H1 (cell line): Measurements from ENCODE around the gene NRXN3. TPM values are rescaled to one million over a fixed set of nuclear protein-coding genes. Genes with fewer than 3 reads are reported as not detected.

Source experiments
- CTCF ChIA-PET: fragments of 300-600 bp; sonication (Branson Sonifier 250); formaldehyde crosslinking; loops from one replicate; lab custom pipeline; 2021; ENCODE audit not compliant: partially characterized antibody; lab: Charles Lee
- POLR2A ChIA-PET: fragments of 300-600 bp; sonication (Branson Sonifier 250); formaldehyde crosslinking; loops from one replicate; lab custom pipeline; 2021; ENCODE audit warnings: inconsistent platforms; ENCODE audit not compliant: partially characterized antibody; lab: Charles Lee
- DNase-seq, 2 experiments: peaks; one replicate each; pipeline versions ENCODE4 v3.0.0 to v3.0.0-alpha.2; 2010 to 2022; ENCODE audit warnings: low spot score in 2 of 2, low read depth in 1 of 2, mixed read lengths in 1 of 2
- FAIRE-seq: peaks from 2 replicates; lab custom pipeline; 2011; peaks lifted over from hg19 to GRCh38; lab: Jason Lieb, UNC
- H2AFZ ChIP-seq: 2 replicates; pipeline ENCODE4 v1.8.1; 2012; ENCODE audit warnings: low read length, inconsistent platforms
- H2AK5ac ChIP-seq: 2 replicates; pipeline ENCODE4 v1.6.1; 2013; ENCODE audit warnings: low read depth, low read length
- H2BK120ac ChIP-seq: replicated peaks from 2 replicates; pipeline ENCODE3; 2013; ENCODE audit warnings: low read depth, low read length, inconsistent platforms
- H2BK12ac ChIP-seq: 2 replicates; pipeline ENCODE4 v1.6.1; 2013; ENCODE audit warnings: low read depth, low read length
- H2BK15ac ChIP-seq: 2 replicates; pipeline ENCODE4 v1.6.1; 2013; ENCODE audit warnings: low read length
- H2BK20ac ChIP-seq: 2 replicates; pipeline ENCODE4 v1.6.1; 2013; ENCODE audit warnings: low read length
- H2BK5ac ChIP-seq: 2 replicates; pipeline ENCODE4 v1.6.1; 2013; ENCODE audit warnings: low read depth, low read length
- H3K14ac ChIP-seq: 2 replicates; pipeline ENCODE4 v1.6.1; 2013; ENCODE audit warnings: inconsistent platforms; ENCODE audit not compliant: insufficient read length
- H3K18ac ChIP-seq: 2 replicates; pipeline ENCODE4 v1.6.1; 2013; ENCODE audit warnings: low read length; ENCODE audit errors: extremely low read depth
- H3K23ac ChIP-seq: 2 replicates; pipeline ENCODE4 v1.6.1; 2013; ENCODE audit warnings: inconsistent platforms; ENCODE audit not compliant: insufficient read length
- H3K23me2 ChIP-seq: 2 replicates; pipeline ENCODE4 v1.6.1; 2013; ENCODE audit warnings: low read depth, low read length
- H3K27ac ChIP-seq: 2 replicates; pipeline ENCODE4 v1.6.1; 2011; ENCODE audit warnings: low read depth, low read length, inconsistent platforms
- H3K27me3 ChIP-seq, 4 experiments: replicated peaks in 1 of 4; 1 replicate in 1 of 4; 2 replicates in 3 of 4; pipeline versions ENCODE4 v1.6.1 to v1.8.1; 2011 to 2013; ENCODE audit warnings: low read length in 3 of 4, mild to moderate bottlenecking in 3 of 4, inconsistent platforms in 2 of 4, mixed read lengths in 2 of 4, moderate library complexity in 1 of 4; ENCODE audit not compliant: control insufficient read depth in 3 of 4, insufficient read depth in 3 of 4; ENCODE audit errors: extremely low read depth in 1 of 4
- H3K36me3 ChIP-seq, 4 experiments: 2 replicates each; pipeline versions ENCODE4 v1.6.1 to v1.8.1; 2011 to 2013; ENCODE audit warnings: mild to moderate bottlenecking in 4 of 4, low read length in 3 of 4, moderate library complexity in 2 of 4, control low read depth in 1 of 4, inconsistent platforms in 1 of 4; ENCODE audit not compliant: insufficient read depth in 4 of 4, control insufficient read depth in 2 of 4
- H3K4ac ChIP-seq: replicated peaks from 2 replicates; pipeline ENCODE3; 2013; ENCODE audit warnings: low read length, low read depth, mixed read lengths, inconsistent platforms; ENCODE audit not compliant: insufficient read length
- H3K4me1 ChIP-seq, 4 experiments: replicated peaks in 1 of 4; 1 replicate in 1 of 4; 2 replicates in 3 of 4; pipeline versions ENCODE4 v1.6.1 to v1.8.1; 2011 to 2013; ENCODE audit warnings: low read length in 3 of 4, inconsistent platforms in 2 of 4, mixed read lengths in 1 of 4; ENCODE audit not compliant: insufficient read depth in 4 of 4, control insufficient read depth in 3 of 4
- H3K4me2 ChIP-seq, 2 experiments: 2 replicates each; pipeline versions ENCODE4 v1.6.1 to v1.8.1; 2011 to 2013; ENCODE audit warnings: low read depth in 2 of 2, low read length in 2 of 2, control low read depth in 1 of 2, inconsistent platforms in 1 of 2, mild to moderate bottlenecking in 1 of 2; ENCODE audit not compliant: insufficient read depth in 1 of 2
- H3K4me3 ChIP-seq, 4 experiments: fragments of 200-600, 300-600 bp in 1 of 4; sonication (generic), shearing (Covaris generic), sonication (Bioruptor Twin) in 1 of 4; 2 replicates each; pipeline versions ENCODE4 v1.5.1 to v1.8.1; 2011 to 2016; ENCODE audit warnings: low read length in 4 of 4, low read depth in 3 of 4, control low read depth in 2 of 4, inconsistent platforms in 2 of 4, mild to moderate bottlenecking in 2 of 4, mixed read lengths in 1 of 4, moderate library complexity in 1 of 4; ENCODE audit not compliant: insufficient read depth in 2 of 4; ENCODE audit errors: extremely low read depth in 1 of 4
- H3K56ac ChIP-seq: replicated peaks from 2 replicates; pipeline ENCODE3; 2013; ENCODE audit warnings: low read depth, mild to moderate bottlenecking, mixed read lengths, low read length, inconsistent platforms; ENCODE audit not compliant: insufficient read length
- H3K79me1 ChIP-seq: 2 replicates; pipeline ENCODE4 v1.6.1; 2013; ENCODE audit warnings: low read depth, low read length, control low read depth
- H3K79me2 ChIP-seq, 2 experiments: 2 replicates each; pipeline versions ENCODE4 v1.6.1 to v1.8.1; 2012 to 2013; ENCODE audit warnings: low read length in 2 of 2, mild to moderate bottlenecking in 2 of 2, inconsistent platforms in 1 of 2; ENCODE audit not compliant: insufficient read depth in 2 of 2, control insufficient read depth in 1 of 2
- H3K9ac ChIP-seq, 4 experiments: replicated peaks in 1 of 4; 1 replicate in 1 of 4; 2 replicates in 3 of 4; pipeline versions ENCODE4 v1.6.1 to v1.8.1; 2011 to 2013; ENCODE audit warnings: low read depth in 3 of 4, low read length in 3 of 4, control low read depth in 2 of 4, mild to moderate bottlenecking in 2 of 4, moderate library complexity in 2 of 4, inconsistent platforms in 1 of 4; ENCODE audit errors: extremely low read depth in 1 of 4
- H3K9me3 ChIP-seq, 2 experiments: 2 replicates each; pipeline versions ENCODE4 v1.6.1 to v1.8.1; 2012 to 2013; ENCODE audit warnings: mild to moderate bottlenecking in 2 of 2, moderate library complexity in 2 of 2, control low read depth in 1 of 2, inconsistent platforms in 1 of 2, low read depth in 1 of 2, low read length in 1 of 2, mixed read lengths in 1 of 2; ENCODE audit not compliant: insufficient read depth in 2 of 2
- H4K20me1 ChIP-seq, 2 experiments: replicated peaks in 1 of 2; 2 replicates each; pipeline versions ENCODE3 to v1.8.1; 2011 to 2013; ENCODE audit warnings: inconsistent platforms in 2 of 2, low read length in 2 of 2, mild to moderate bottlenecking in 1 of 2; ENCODE audit not compliant: insufficient read depth in 2 of 2, control insufficient read depth in 1 of 2
- H4K5ac ChIP-seq: 2 replicates; pipeline ENCODE4 v1.6.1; 2013; ENCODE audit warnings: low read length, low read depth, mixed read lengths, inconsistent platforms; ENCODE audit not compliant: insufficient read length
- H4K8ac ChIP-seq: 2 replicates; pipeline ENCODE4 v1.8.0; 2013; ENCODE audit warnings: mild to moderate bottlenecking, moderate library complexity, low read length, inconsistent platforms; ENCODE audit not compliant: insufficient read depth; ENCODE audit errors: extremely low read depth
- H4K91ac ChIP-seq: replicated peaks from 2 replicates; pipeline ENCODE3; 2013; ENCODE audit warnings: low read length, mixed read lengths, inconsistent platforms; ENCODE audit not compliant: insufficient read length
- BACH1 ChIP-seq: IDR thresholded peaks from 2 replicates; pipeline ENCODE4 v1.6.1; 2012; ENCODE audit warnings: low read length, improper control_type of control experiment
- BCL11A ChIP-seq, 2 experiments: IDR thresholded peaks; one replicate each; pipeline ENCODE4 v1.6.1; 2011; ENCODE audit warnings: low read depth in 2 of 2, low read length in 2 of 2, mild to moderate bottlenecking in 2 of 2
- SUZ12 ChIP-seq: fragments of 200-600 bp; sonication (generic); IDR thresholded peaks from 2 replicates; pipeline ENCODE4 v1.6.1; 2012; ENCODE audit warnings: mild to moderate bottlenecking, inconsistent platforms, low read length, moderate library complexity, mixed read lengths
- WGBS, 2 experiments: shearing (Covaris generic) in 1 of 2; methylation state at CpG; one replicate each; pipeline versions ENCODE4 v1.1.6 to v1.1.7; 2013 to 2015; ENCODE audit warnings: low lambda C conversion rate in 2 of 2, mixed read lengths in 2 of 2, inconsistent platforms in 1 of 2, low coverage in 1 of 2, missing lambda C conversion rate in 1 of 2; ENCODE audit not compliant: insufficient replicate concordance in 2 of 2, insufficient coverage in 1 of 2, insufficient read length in 1 of 2; ENCODE audit errors: extremely low coverage in 1 of 2, missing lambda C conversion rate in 1 of 2; 5-methylcytosine and 5-hydroxymethylcytosine counted together
- polyA plus RNA-seq, 7 experiments: library from polyadenylated mRNA; depleted of rRNA in 3 of 7; stranded (reverse) in 5 of 7; unstranded in 2 of 7; fragments of >200 nt in 5 of 7; fragments of 200-250 nt in 2 of 7; gene quantifications; 1 replicate in 5 of 7; 2 replicates in 1 of 7; 4 replicates in 1 of 7; pipeline versions ENCODE4 v1.2.1 to v1.2.3, GENCODE V29; 2011 to 2013; ENCODE audit warnings: missing spikeins in 2 of 7, mixed read lengths in 2 of 7
- total RNA-seq: library from RNA; stranded (reverse); fragmentation: NEBNext Ultra II Directional; extraction: Animal tissue kit (Norgen Biotek cat#: 25700); gene quantifications from 2 replicates; pipeline ENCODE4 v1.2.1, GENCODE V29; 2021

Gene NRXN3
- total and polyA plus RNA-seq, 2 of the 8 experiments (the other 6 are each of a cell fraction or from before 2014, with no cell fraction given): 2.6 to 4.1 TPM

DNA sequence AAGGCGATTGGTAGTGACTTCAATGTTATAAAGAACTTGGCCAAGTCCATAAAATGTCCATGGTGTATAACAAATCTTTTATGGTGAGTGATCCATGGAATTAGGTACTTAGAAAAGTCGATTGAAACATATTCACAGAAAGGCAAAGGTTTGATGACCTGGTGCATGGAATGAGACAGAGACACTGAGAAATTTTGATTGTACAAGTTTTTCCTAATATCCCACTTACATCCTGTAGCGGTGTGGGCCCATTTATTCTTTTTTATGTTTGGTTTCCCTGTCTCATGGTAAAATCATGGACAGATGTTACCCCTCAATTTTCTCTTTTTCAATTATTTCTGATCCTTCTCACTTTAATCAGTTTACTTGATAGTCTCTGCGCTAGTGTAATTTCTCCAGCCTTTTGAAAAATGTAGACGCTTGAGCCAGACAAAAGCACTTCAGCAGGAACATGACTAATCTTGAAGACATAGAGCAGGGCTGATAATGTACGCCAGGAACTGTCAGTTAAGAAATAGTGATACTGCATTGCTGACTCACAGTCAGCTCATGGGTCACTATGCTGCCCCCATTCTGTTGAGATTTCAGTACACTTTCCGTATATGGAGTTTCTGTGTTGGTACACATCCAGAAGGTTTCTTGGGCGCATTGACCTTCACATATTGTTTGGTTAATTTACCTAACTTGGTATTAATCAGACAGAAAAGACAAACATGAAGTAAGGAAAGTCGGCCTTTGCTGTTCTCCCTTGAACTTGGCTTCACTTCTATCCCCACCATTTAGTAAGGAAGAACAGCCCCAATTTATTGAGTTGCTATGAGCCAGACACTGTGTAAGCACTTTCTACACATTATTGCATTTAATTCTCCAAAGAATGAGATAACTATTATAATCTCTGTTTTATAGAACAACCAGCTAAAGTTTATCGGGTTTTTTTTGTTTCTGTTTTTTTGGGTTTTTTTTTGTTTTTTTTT is 1199.5 kb downstream of the NRXN3 start:
- Histone ChIP-seq H3K79me1 (no peaks in the 10 kb centered on the region), H2AK5ac (no peak overlapping the region), H4K20me1 (no peaks in the 10 kb centered on the region), H3K23me2 (no peaks in the 10 kb centered on the region), H2BK15ac (no peak overlapping the region), H2BK20ac (no peak overlapping the region), H3K4me1 (peaks cover 0 to 10% (median 3%) of the 10 kb centered on the region in 4 experiments; a peak in 1 of 7 replicates), H4K5ac (no peak overlapping the region), H3K4ac (no peak overlapping the region), H3K56ac (no peak overlapping the region), H3K27me3 (no peaks in the 10 kb centered on the region), H4K8ac (no peak overlapping the region), H3K4me3 (no peak overlapping the region), H2BK12ac (no peak overlapping the region), H3K36me3 (no peaks in the 10 kb centered on the region), H3K79me2 (no peaks in the 10 kb centered on the region), H3K4me2 (no peak overlapping the region), H2BK5ac (no peak overlapping the region), H2BK120ac (no peak overlapping the region), H3K23ac (no peak overlapping the region), H3K9ac (no peak overlapping the region), H3K14ac (no peak overlapping the region), H3K9me3 (no peaks in the 10 kb centered on the region), H3K27ac (no peak overlapping the region), H2AFZ (no peak overlapping the region), H3K18ac (no peak overlapping the region), H4K91ac (no peak overlapping the region)
- 92% methylated on average over 10 of the region's 10 CpGs; no CpG with 5 or more reads in 1 of the 2 experiments for WGBS, 2 experiments
- TF ChIP-seq BCL11A (IDR thresholded peaks at IDR 0.05; ENCODE audit: low read depth in 2 of 2, low read length in 2 of 2) (no peak), SUZ12 (no peak), BACH1 (no peak)
- ChIA-PET CTCF (no interaction called here), POLR2A (no interaction called here)
- FAIRE-seq (no peak), DNase-seq (no peak)
